ENCODE measurements around the gene MRGPRD.

Gene MRGPRD

GRCh38 chr11:68935066-68935465, 45.7 kb downstream of the MRGPRD start:
- Histone ChIP-seq H3K36me3 (replicated peaks) (peaks cover 33% of the 10 kb centered on the region), H3K27me3 (replicated peaks) (no peaks in the 10 kb centered on the region), H3K4me3 (ENCODE audit: low read depth, low read length) (no peak overlapping the region), H3K27ac (no peak overlapping the region)
- DNase-seq: no peak
- TF ChIP-seq, protein P1, sequence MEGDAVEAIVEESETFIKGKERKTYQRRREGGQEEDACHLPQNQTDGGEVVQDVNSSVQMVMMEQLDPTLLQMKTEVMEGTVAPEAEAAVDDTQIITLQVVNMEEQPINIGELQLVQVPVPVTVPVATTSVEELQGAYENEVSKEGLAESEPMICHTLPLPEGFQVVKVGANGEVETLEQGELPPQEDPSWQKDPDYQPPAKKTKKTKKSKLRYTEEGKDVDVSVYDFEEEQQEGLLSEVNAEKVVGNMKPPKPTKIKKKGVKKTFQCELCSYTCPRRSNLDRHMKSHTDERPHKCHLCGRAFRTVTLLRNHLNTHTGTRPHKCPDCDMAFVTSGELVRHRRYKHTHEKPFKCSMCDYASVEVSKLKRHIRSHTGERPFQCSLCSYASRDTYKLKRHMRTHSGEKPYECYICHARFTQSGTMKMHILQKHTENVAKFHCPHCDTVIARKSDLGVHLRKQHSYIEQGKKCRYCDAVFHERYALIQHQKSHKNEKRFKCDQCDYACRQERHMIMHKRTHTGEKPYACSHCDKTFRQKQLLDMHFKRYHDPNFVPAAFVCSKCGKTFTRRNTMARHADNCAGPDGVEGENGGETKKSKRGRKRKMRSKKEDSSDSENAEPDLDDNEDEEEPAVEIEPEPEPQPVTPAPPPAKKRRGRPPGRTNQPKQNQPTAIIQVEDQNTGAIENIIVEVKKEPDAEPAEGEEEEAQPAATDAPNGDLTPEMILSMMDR (IDR thresholded peaks at IDR 0.05; ENCODE audit: low read depth, low read length, missing control alignments): no peak
- in situ Hi-C loops (cut with HindIII; ENCODE audit: low pct_ligation_motif_present, low sequenced_read_pairs): no loop called here

- peaks cover 35% of the 10 kb centered on the region for H3K36me3 ChIP-seq (replicated peaks)
- no peaks in the 10 kb centered on the region for H3K27me3 ChIP-seq (replicated peaks)
- no peak for DNase-seq
- H3K27ac ChIP-seq: no peak overlapping the region
- TF ChIP-seq, protein P1 (IDR thresholded peaks at IDR 0.05; ENCODE audit: low read depth, low read length, missing control alignments): no peak
- in situ Hi-C loops (cut with HindIII; ENCODE audit: low pct_ligation_motif_present, low sequenced_read_pairs): no loop called here
- no peak overlapping the region for H3K4me3 ChIP-seq (ENCODE audit: low read depth, low read length)
Observed at GRCh38 chr11:68934666-68935065, 46.1 kb downstream of the MRGPRD start.

GRCh38 chr11:68934321-68934645, 46.5 kb downstream of the MRGPRD start:
- Histone ChIP-seq H3K4me3 (ENCODE audit: low read depth, low read length) (no peak overlapping the region), H3K36me3 (replicated peaks) (peaks cover 38% of the 10 kb centered on the region), H3K27ac (no peak overlapping the region), H3K27me3 (replicated peaks) (no peaks in the 10 kb centered on the region)
- in situ Hi-C loops (cut with HindIII; ENCODE audit: low pct_ligation_motif_present, low sequenced_read_pairs): no loop called here
- no peak for DNase-seq
- TF ChIP-seq, protein P1 (IDR thresholded peaks at IDR 0.05; ENCODE audit: low read depth, low read length, missing control alignments): no peak

- Histone ChIP-seq H3K27ac (no peak overlapping the region), H3K27me3 (replicated peaks) (no peaks in the 10 kb centered on the region), H3K36me3 (replicated peaks) (peaks cover 39% of the 10 kb centered on the region), H3K4me3 (ENCODE audit: low read depth, low read length) (no peak overlapping the region)
- in situ Hi-C loops (cut with HindIII; ENCODE audit: low pct_ligation_motif_present, low sequenced_read_pairs): no loop called here
- TF ChIP-seq, protein P1 (IDR thresholded peaks at IDR 0.05; ENCODE audit: low read depth, low read length, missing control alignments): no peak
- no peak for DNase-seq
Observed at GRCh38 chr11:68933605-68934320, 47.0 kb downstream of the MRGPRD start.

- DNase-seq: no peak
- TF ChIP-seq, protein P1 (IDR thresholded peaks at IDR 0.05; ENCODE audit: low read depth, low read length, missing control alignments): no peak
- peaks cover 36% of the 10 kb centered on the region for H3K36me3 ChIP-seq (replicated peaks)
- no peak overlapping the region for H3K4me3 ChIP-seq (ENCODE audit: low read depth, low read length)
- no peak overlapping the region for H3K27ac ChIP-seq
- in situ Hi-C loops (cut with HindIII; ENCODE audit: low pct_ligation_motif_present, low sequenced_read_pairs): no loop called here
- H3K27me3 ChIP-seq (replicated peaks): no peaks in the 10 kb centered on the region
Observed at GRCh38 chr11:68932933-68933577, 47.7 kb downstream of the MRGPRD start.

All from brain microvascular endothelial cell (primary cell).